HCT116 (cell line): Measurements from ENCODE around the gene COQ8B. TPM values are rescaled to one million over a fixed set of nuclear protein-coding genes. Genes with fewer than 3 reads are reported as not detected.

Experiments used
- ATAC-seq: fragments of 200-7000 bp; cut with Tn5 transposase; 2 replicates; pipeline ENCODE4 v1.9.1; 2020; ENCODE audit warnings: mild to moderate bottlenecking, moderate library complexity
- BruUV-seq: library from RNA; stranded (reverse); fragments of 400-500 nt; replicated peaks from 2 replicates; lab custom pipeline; 2021; lab: Mats Ljungman, UMichigan
- CTCF ChIA-PET: fragments of 300-600 bp; sonication (Branson Sonifier 250); formaldehyde crosslinking; loops from one replicate; lab custom pipeline; 2021; ENCODE audit warnings: antibody characterized with exemption; lab: Charles Lee
- POLR2A ChIA-PET: fragments of 300-600, 350-600 bp; sonication (Branson Sonifier 250); formaldehyde crosslinking; loops from one replicate; lab custom pipeline; 2021; ENCODE audit warnings: antibody characterized with exemption; lab: Charles Lee
- RAD21 ChIA-PET, 2 experiments: fragments of 300-600 bp; sonication (Branson Sonifier 250); formaldehyde crosslinking; loops; one replicate each; lab custom pipeline; 2023; ENCODE audit warnings: low total read pairs in 2 of 2; ENCODE audit not compliant: uncharacterized antibody in 2 of 2, unreplicated experiment in 2 of 2, low non-redundant PET in 1 of 2; lab: Charles Lee
- DNase-seq: peaks from one replicate; pipeline ENCODE4 v3.0.0-alpha.2; 2010; ENCODE audit warnings: low read depth, low spot score
- H2AFZ ChIP-seq: fragments of 200-600 bp; shearing (Covaris generic), sonication (generic); 2 replicates; pipeline ENCODE4 v1.6.1; 2017; ENCODE audit warnings: low read depth, mixed run types, mixed read lengths, antibody characterized with exemption, low read length; ENCODE audit not compliant: poor library complexity, severe bottlenecking
- H3K27ac ChIP-seq: 2 replicates; pipeline ENCODE4 v1.5.1; 2012; ENCODE audit warnings: low read depth, low read length
- H3K27me3 ChIP-seq: fragments of 200-600 bp; sonication (generic); 2 replicates; pipeline ENCODE4 v1.6.1; 2016; ENCODE audit warnings: mixed run types, low read length, mixed read lengths; ENCODE audit not compliant: insufficient read depth
- H3K36me3 ChIP-seq, 2 experiments: fragments of 200-500 bp in 1 of 2; fragments of 200-600 bp in 1 of 2; sonication (Bioruptor generic) in 1 of 2; sonication (generic) in 1 of 2; 2 replicates each; pipeline versions ENCODE4 v1.5.1 to v1.6.1; 2014 to 2016; ENCODE audit warnings: low read length in 2 of 2, inconsistent platforms in 1 of 2, mixed read lengths in 1 of 2, mixed run types in 1 of 2; ENCODE audit not compliant: insufficient read depth in 2 of 2, control insufficient read depth in 1 of 2
- H3K4me1 ChIP-seq, 2 experiments: fragments of 200-600 bp in 1 of 2; sonication (generic) in 1 of 2; 2 replicates each; pipeline versions ENCODE4 v1.5.1 to v1.6.1; 2012 to 2017; ENCODE audit warnings: low read length in 2 of 2, inconsistent platforms in 1 of 2, mild to moderate bottlenecking in 1 of 2, mixed read lengths in 1 of 2, mixed run types in 1 of 2, moderate library complexity in 1 of 2; ENCODE audit not compliant: insufficient read depth in 2 of 2, control insufficient read depth in 1 of 2
- H3K4me2 ChIP-seq: fragments of 200-600 bp; sonication (generic); 2 replicates; pipeline ENCODE4 v1.6.1; 2017; ENCODE audit warnings: mixed run types, low read length, mixed read lengths
- H3K4me3 ChIP-seq, 2 experiments: fragments of 200-600 bp in 1 of 2; sonication (generic) in 1 of 2; replicated peaks in 1 of 2; 2 replicates each; pipeline ENCODE4 v1.5.1; 2011 to 2016; ENCODE audit warnings: low read length in 2 of 2, control low read depth in 1 of 2, low read depth in 1 of 2, mild to moderate bottlenecking in 1 of 2, mixed read lengths in 1 of 2, mixed run types in 1 of 2
- H3K79me2 ChIP-seq: fragments of 200-600 bp; sonication (generic); 2 replicates; pipeline ENCODE4 v1.6.1; 2017; ENCODE audit warnings: mild to moderate bottlenecking, mixed run types, low read length, moderate library complexity, mixed read lengths; ENCODE audit not compliant: insufficient read depth
- H3K9ac ChIP-seq: fragments of 200-600 bp; sonication (generic); 2 replicates; pipeline ENCODE4 v1.6.1; 2016; ENCODE audit warnings: low read length, mixed read lengths
- H3K9me2 ChIP-seq: fragments of 200-600 bp; sonication (generic), shearing (Covaris generic); 2 replicates; pipeline ENCODE4 v1.6.1; 2017; ENCODE audit warnings: mixed run types, mild to moderate bottlenecking, moderate library complexity; ENCODE audit not compliant: insufficient read depth
- H3K9me3 ChIP-seq, 2 experiments: fragments of 200-500 bp in 1 of 2; fragments of 200-600 bp in 1 of 2; sonication (Bioruptor generic) in 1 of 2; sonication (generic) in 1 of 2; 2 replicates each; pipeline ENCODE4 v1.6.1; 2014 to 2017; ENCODE audit warnings: low read length in 2 of 2, mixed read lengths in 2 of 2, inconsistent platforms in 1 of 2, low read depth in 1 of 2, mild to moderate bottlenecking in 1 of 2, mixed run types in 1 of 2, moderate library complexity in 1 of 2; ENCODE audit not compliant: control insufficient read depth in 1 of 2, insufficient read depth in 1 of 2
- H4K20me1 ChIP-seq: fragments of 200-600 bp; sonication (generic), shearing (Covaris generic); 2 replicates; pipeline ENCODE4 v1.6.1; 2017; ENCODE audit warnings: mixed run types, mild to moderate bottlenecking, moderate library complexity; ENCODE audit not compliant: insufficient read depth
- ATF3 ChIP-seq: IDR thresholded peaks from 2 replicates; pipeline ENCODE4 v1.6.1; 2012
- CBX3 ChIP-seq: IDR thresholded peaks from 2 replicates; pipeline ENCODE4 v1.6.1; 2012; ENCODE audit warnings: low read depth
- CEBPB ChIP-seq: IDR thresholded peaks from 2 replicates; pipeline ENCODE4 v1.6.1; 2012; ENCODE audit warnings: low read depth
- CTCF ChIP-seq, 3 experiments: fragments of 200-600 bp in 1 of 3; sonication (generic) in 1 of 3; IDR thresholded peaks in 2 of 3; conservative IDR thresholded peaks in 1 of 3; 2 replicates each; pipeline ENCODE4 v1.5.1; 2012 to 2017; ENCODE audit warnings: low read depth in 2 of 3, low read length in 2 of 3, antibody characterized with exemption in 1 of 3, borderline replicate concordance in 1 of 3, control low read depth in 1 of 3, mild to moderate bottlenecking in 1 of 3, mixed read lengths in 1 of 3, mixed run types in 1 of 3, moderate library complexity in 1 of 3; ENCODE audit not compliant: insufficient read depth in 1 of 3
- EGR1 ChIP-seq: IDR thresholded peaks from 2 replicates; pipeline ENCODE4 v1.6.1; 2012; ENCODE audit warnings: low read depth
- ELF1 ChIP-seq: IDR thresholded peaks from 2 replicates; pipeline ENCODE4 v1.6.1; 2012; ENCODE audit warnings: low read depth, borderline replicate concordance
- EZH2 ChIP-seq: fragments of 200-600 bp; sonication (generic); IDR thresholded peaks from 2 replicates; pipeline ENCODE4 v1.6.1; 2017; ENCODE audit warnings: antibody characterized with exemption, mixed run types
- EZH2phosphoT487 ChIP-seq: fragments of 200-600 bp; IDR thresholded peaks from 2 replicates; pipeline ENCODE4 v1.6.1; 2018; ENCODE audit warnings: antibody characterized with exemption, borderline replicate concordance
- FOSL1 ChIP-seq: IDR thresholded peaks from 2 replicates; pipeline ENCODE4 v1.6.1; 2012; ENCODE audit warnings: low read depth
- JUND ChIP-seq: IDR thresholded peaks from 2 replicates; pipeline ENCODE4 v1.6.1; 2012
- MAX ChIP-seq: IDR thresholded peaks from 2 replicates; pipeline ENCODE4 v1.6.1; 2012
- POLR2A ChIP-seq: IDR thresholded peaks from 2 replicates; pipeline ENCODE4 v1.7.0; 2011; ENCODE audit warnings: borderline replicate concordance; ENCODE audit not compliant: insufficient read depth, insufficient read length; ENCODE audit errors: extremely low read depth
- POLR2AphosphoS5 ChIP-seq: IDR thresholded peaks from 2 replicates; pipeline ENCODE4 v1.6.1; 2011; ENCODE audit warnings: mild to moderate bottlenecking, low read depth, low read length, moderate library complexity
- RAD21 ChIP-seq: IDR thresholded peaks from 2 replicates; pipeline ENCODE4 v1.6.1; 2012; ENCODE audit warnings: low read depth, mild to moderate bottlenecking
- SIN3A ChIP-seq: IDR thresholded peaks from 2 replicates; pipeline ENCODE4 v1.6.1; 2012; ENCODE audit warnings: low read depth
- SP1 ChIP-seq: IDR thresholded peaks from 2 replicates; pipeline ENCODE4 v1.6.1; 2012; ENCODE audit warnings: low read depth
- SRF ChIP-seq: IDR thresholded peaks from 2 replicates; pipeline ENCODE4 v1.6.1; 2012; ENCODE audit warnings: low read depth
- ZBTB33 ChIP-seq: IDR thresholded peaks from 2 replicates; pipeline ENCODE4 v1.6.1; 2011; ENCODE audit warnings: mild to moderate bottlenecking, low read length, moderate library complexity; ENCODE audit not compliant: insufficient replicate concordance; ENCODE audit errors: extremely low read depth
- ZFX ChIP-seq: fragments of 450-650 bp; IDR thresholded peaks from 2 replicates; pipeline ENCODE4 v1.6.1; 2017
- intact Hi-C: fragments of 100-400 bp; cut with micrococcal nuclease; formaldehyde crosslinking; loops from 2 replicates; pipeline ENCODE4 v1.10.0; 2022
- total RNA-seq: library from RNA; stranded (reverse); gene quantifications from one replicate; pipeline ENCODE4 v1.2.1, GENCODE V29; 2021; ENCODE audit not compliant: unreplicated experiment
- TF ChIP-seq, protein P1 (sequence below): IDR thresholded peaks from 2 replicates; pipeline ENCODE4 v1.6.1; 2012; ENCODE audit warnings: low read depth

The COQ8B gene
- total RNA-seq, 1 experiment from 2014 or later: 47.1 TPM

DNA sequence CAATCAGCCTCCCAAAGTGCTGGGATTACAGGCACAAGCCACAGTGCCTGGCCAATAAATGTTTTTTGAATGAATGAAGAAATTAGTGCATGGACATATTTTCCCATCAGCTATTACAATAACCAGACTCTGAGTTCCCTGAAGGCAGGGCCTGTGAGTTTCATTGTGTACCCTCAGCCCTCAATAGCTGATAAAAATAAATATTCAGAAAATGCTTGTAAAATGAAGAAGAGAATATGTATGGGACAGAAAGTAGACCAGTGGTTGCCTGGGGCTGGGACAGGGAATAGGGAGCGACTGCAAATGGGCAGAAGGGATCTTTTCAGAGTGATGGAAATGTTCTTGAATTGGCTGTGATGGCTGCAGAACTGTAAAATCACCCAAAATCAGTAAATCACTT, 55.1 kb downstream of the COQ8B start:
- no TSS peak for BruUV-seq
- RAD21 ChIA-PET: interaction anchor here (0.6 kb wide), 2 partner anchors 41 to 108 kb away, joined by 4 to 8 read pairs; no protein-coding TSS in a partner anchor
- POLR2A ChIA-PET: no interaction called here
- intact Hi-C loops: loop anchor here (2.0 to 10.0 kb wide), 5 partner anchors 55 to 913 kb away; partner anchors contain the start of genes CEACAM21, COQ8B, HNRNPUL1 and ITPKC
- ATAC-seq: no peak
- Histone ChIP-seq H3K27ac (no peak overlapping the region), H3K9me3 (no peaks in the 10 kb centered on the region), H4K20me1 (no peaks in the 10 kb centered on the region), H3K9ac (no peak overlapping the region), H3K27me3 (no peaks in the 10 kb centered on the region)
- TF ChIP-seq EZH2phosphoT487: no peak
- no peak for TF ChIP-seq SRF
- TF ChIP-seq EGR1: no peak
- no peak for TF ChIP-seq SIN3A
- no peak for TF ChIP-seq CEBPB
- TF ChIP-seq ZBTB33: no peak
- no peak for TF ChIP-seq JUND
- no peak; the same call in 1 of the 2 replicates for TF ChIP-seq SP1
- no peak for TF ChIP-seq CBX3
- no peak for TF ChIP-seq ZFX
- TF ChIP-seq ATF3: no peak
- no peak for TF ChIP-seq EZH2
- no peak for TF ChIP-seq POLR2A
- no peak for TF ChIP-seq POLR2AphosphoS5
- TF ChIP-seq CTCF (IDR thresholded peaks at IDR 0.05 in 2 of 3, conservative IDR thresholded peaks at IDR 0.05 in 1 of 3; ENCODE audit: borderline replicate concordance in 1 of 3, insufficient read depth in 1 of 3, low read depth in 2 of 3, low read length in 2 of 3): no peak
- TF ChIP-seq, protein P1, sequence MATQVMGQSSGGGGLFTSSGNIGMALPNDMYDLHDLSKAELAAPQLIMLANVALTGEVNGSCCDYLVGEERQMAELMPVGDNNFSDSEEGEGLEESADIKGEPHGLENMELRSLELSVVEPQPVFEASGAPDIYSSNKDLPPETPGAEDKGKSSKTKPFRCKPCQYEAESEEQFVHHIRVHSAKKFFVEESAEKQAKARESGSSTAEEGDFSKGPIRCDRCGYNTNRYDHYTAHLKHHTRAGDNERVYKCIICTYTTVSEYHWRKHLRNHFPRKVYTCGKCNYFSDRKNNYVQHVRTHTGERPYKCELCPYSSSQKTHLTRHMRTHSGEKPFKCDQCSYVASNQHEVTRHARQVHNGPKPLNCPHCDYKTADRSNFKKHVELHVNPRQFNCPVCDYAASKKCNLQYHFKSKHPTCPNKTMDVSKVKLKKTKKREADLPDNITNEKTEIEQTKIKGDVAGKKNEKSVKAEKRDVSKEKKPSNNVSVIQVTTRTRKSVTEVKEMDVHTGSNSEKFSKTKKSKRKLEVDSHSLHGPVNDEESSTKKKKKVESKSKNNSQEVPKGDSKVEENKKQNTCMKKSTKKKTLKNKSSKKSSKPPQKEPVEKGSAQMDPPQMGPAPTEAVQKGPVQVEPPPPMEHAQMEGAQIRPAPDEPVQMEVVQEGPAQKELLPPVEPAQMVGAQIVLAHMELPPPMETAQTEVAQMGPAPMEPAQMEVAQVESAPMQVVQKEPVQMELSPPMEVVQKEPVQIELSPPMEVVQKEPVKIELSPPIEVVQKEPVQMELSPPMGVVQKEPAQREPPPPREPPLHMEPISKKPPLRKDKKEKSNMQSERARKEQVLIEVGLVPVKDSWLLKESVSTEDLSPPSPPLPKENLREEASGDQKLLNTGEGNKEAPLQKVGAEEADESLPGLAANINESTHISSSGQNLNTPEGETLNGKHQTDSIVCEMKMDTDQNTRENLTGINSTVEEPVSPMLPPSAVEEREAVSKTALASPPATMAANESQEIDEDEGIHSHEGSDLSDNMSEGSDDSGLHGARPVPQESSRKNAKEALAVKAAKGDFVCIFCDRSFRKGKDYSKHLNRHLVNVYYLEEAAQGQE: no peak
- no peak for TF ChIP-seq RAD21
- TF ChIP-seq FOSL1: no peak
- no peak for TF ChIP-seq ELF1
- TF ChIP-seq MAX: no peak
- TF ChIP-seq, all 23 proteins: peak for 0
- Histone ChIP-seq H3K4me2 (no peak overlapping the region), H3K36me3 (no peaks in the 10 kb centered on the region), H3K79me2 (no peaks in the 10 kb centered on the region), H3K9me2 (no peaks in the 10 kb centered on the region), H3K4me1 (peaks cover 25 to 46% of the 10 kb centered on the region in 2 experiments), H2AFZ (no peak overlapping the region), H3K4me3 (no peak overlapping the region)
- no peak for DNase-seq
- CTCF ChIA-PET: interaction anchor here (2.2 to 2.8 kb wide), 3 partner anchors 146 to 483 kb away, joined by 14 to 25 read pairs (median 23); no protein-coding TSS in a partner anchor
